Breast epithelium (tissue), 3 donors: ENCODE results near the gene ZBTB44.

ENCODE experiments used
- CTCF ChIP-seq, 3 donors: fragments of 450-650 bp; IDR thresholded peaks; one replicate each; pipeline ENCODE4 v1.5.1; 2016 to 2017; ENCODE audit warnings: antibody characterized with exemption in 3 of 3, mild to moderate bottlenecking in 3 of 3, moderate library complexity in 3 of 3
- POLR2A ChIP-seq: fragments of 450-650 bp; IDR thresholded peaks from one replicate; pipeline ENCODE4 v1.6.1; 2016; ENCODE audit warnings: antibody characterized with exemption, mild to moderate bottlenecking, moderate library complexity

GRCh38 chr11:130216591-130217132 lies 98.1 kb downstream of the ZBTB44 start:
- no peak for TF ChIP-seq CTCF (IDR thresholded peaks at IDR 0.05)
- TF ChIP-seq POLR2A = no peak
